B cell (primary cell): ENCODE measurements around the gene OXCT1.
"Not testable (repeated sequence)": the region's sequence is repeated elsewhere in the genome, so short reads cannot be mapped to it uniquely, and the experiment has no call there.

ENCODE experiments used
- CTCF ChIP-seq: fragments of 200-600 bp; IDR thresholded peaks from one replicate; pipeline ENCODE4 v1.8.0; 2022; ENCODE audit warnings: antibody characterized with exemption, mild to moderate bottlenecking
- EZH2 ChIP-seq: IDR thresholded peaks from 2 replicates; pipeline ENCODE4 v1.6.1; 2012; ENCODE audit warnings: borderline replicate concordance, low read depth, mild to moderate bottlenecking, moderate library complexity, low read length; ENCODE audit not compliant: insufficient read depth, poor library complexity, severe bottlenecking

- not testable (repeated sequence) for TF ChIP-seq CTCF, EZH2
These were observed 24.5 kb downstream of the OXCT1 start for GRCh38 chr5:41845751-41846150.
